SK-N-SH (cell line): ENCODE measurements around the gene CYTH3.

Experiments used
- CHD2 ChIP-seq: fragments of 150-350 bp; IDR thresholded peaks from 2 replicates; pipeline ENCODE4 v1.6.1; 2018; ENCODE audit warnings: low read length; ENCODE audit not compliant: partially characterized antibody
- CTCF ChIP-seq: fragments of 200-600 bp; sonication (generic); IDR thresholded peaks from 2 replicates; pipeline ENCODE4 v1.6.1; 2017; ENCODE audit warnings: antibody characterized with exemption, mild to moderate bottlenecking, moderate library complexity
- ELF1 ChIP-seq: IDR thresholded peaks from 2 replicates; pipeline ENCODE4 v1.4.0; 2012
- EZH2phosphoT487 ChIP-seq: fragments of 200-600 bp; sonication (generic); IDR thresholded peaks from 2 replicates; pipeline ENCODE4 v1.6.1; 2017; ENCODE audit warnings: low read depth, mixed run types, mild to moderate bottlenecking, antibody characterized with exemption, moderate library complexity, borderline replicate concordance
- FOXJ3 ChIP-seq: sonication (generic); formaldehyde crosslinking; IDR thresholded peaks from 2 replicates; pipeline ENCODE4 v1.5.1; 2020; ENCODE audit warnings: mild to moderate bottlenecking, missing genetic modification reagents
- POLR2AphosphoS5 ChIP-seq: IDR thresholded peaks from 2 replicates; pipeline ENCODE4 v1.6.1; 2012; ENCODE audit warnings: low read depth, low read length
- REST ChIP-seq: IDR thresholded peaks from 2 replicates; pipeline ENCODE4 v1.6.1; 2012; ENCODE audit warnings: mild to moderate bottlenecking, low read depth, low read length, moderate library complexity
- RFX5 ChIP-seq: IDR thresholded peaks from 2 replicates; pipeline ENCODE4 v1.6.1; 2012; ENCODE audit warnings: mild to moderate bottlenecking, improper control_type of control experiment, low read length
- SIN3A ChIP-seq: IDR thresholded peaks from 2 replicates; pipeline ENCODE4 v1.6.1; 2012; ENCODE audit warnings: low read depth, mild to moderate bottlenecking, low read length, moderate library complexity, borderline replicate concordance
- TAF1 ChIP-seq: IDR thresholded peaks from 2 replicates; pipeline ENCODE4 v1.6.1; 2012; ENCODE audit warnings: low read depth, mild to moderate bottlenecking, low read length, moderate library complexity, borderline replicate concordance
- TCF12 ChIP-seq: IDR thresholded peaks from 2 replicates; pipeline ENCODE4 v1.4.0; 2012
- TF ChIP-seq, protein P1 (sequence below): fragments of 150-350 bp; IDR thresholded peaks from 2 replicates; pipeline ENCODE4 v1.6.1; 2017; ENCODE audit warnings: antibody characterized with exemption, low read length, low read depth, borderline replicate concordance

- no peak for TF ChIP-seq CTCF
- TF ChIP-seq CHD2 = no peak
- no peak for TF ChIP-seq EZH2phosphoT487
- no peak for TF ChIP-seq ELF1
- TF ChIP-seq, protein P1, sequence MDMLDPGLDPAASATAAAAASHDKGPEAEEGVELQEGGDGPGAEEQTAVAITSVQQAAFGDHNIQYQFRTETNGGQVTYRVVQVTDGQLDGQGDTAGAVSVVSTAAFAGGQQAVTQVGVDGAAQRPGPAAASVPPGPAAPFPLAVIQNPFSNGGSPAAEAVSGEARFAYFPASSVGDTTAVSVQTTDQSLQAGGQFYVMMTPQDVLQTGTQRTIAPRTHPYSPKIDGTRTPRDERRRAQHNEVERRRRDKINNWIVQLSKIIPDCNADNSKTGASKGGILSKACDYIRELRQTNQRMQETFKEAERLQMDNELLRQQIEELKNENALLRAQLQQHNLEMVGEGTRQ = no peak
- no peak for TF ChIP-seq REST
- no peak for TF ChIP-seq TAF1
- no peak for TF ChIP-seq SIN3A
- no peak for TF ChIP-seq FOXJ3 (CRISPR knock-in tag)
- TF ChIP-seq POLR2AphosphoS5 = no peak
- no peak for TF ChIP-seq RFX5
- TF ChIP-seq TCF12 = no peak
Observed at GRCh38 chr7:6163402-6163801, 109.0 kb downstream of the CYTH3 start.
